ENCODE measurements around the gene UBAC1. TPM values are rescaled to one million over a fixed set of nuclear protein-coding genes. Genes with fewer than 3 reads are reported as not detected.

The UBAC1 gene
- total and polyA plus RNA-seq, 12 donors: 73.8 to 172 (median 85.5) TPM

GRCh38 chr9:135984072-135984710 lies 23.0 kb upstream of the UBAC1 start:
- intact Hi-C loops (cut with DNase I): loop anchor here in 2 of 10 donors (5.0 to 10.0 kb wide), 2 partner anchors 261 to 1052 kb away; partner anchors contain the start of gene QSOX2 (in 1 of the 2)
- no peak for TF ChIP-seq CTCF (IDR thresholded peaks at IDR 0.05)
- H3K27me3 ChIP-seq: peaks cover 0 to 7% (median 0%) of the 10 kb centered on the region in 7 donors
- 60 to 66% methylated on average over 22 of the region's 22 CpGs for WGBS, 2 donors
- H3K4me1 ChIP-seq: peaks cover 2 to 9% (median 7%) of the 10 kb centered on the region in 9 donors
- no peak for ATAC-seq
- no peak overlapping the region for H3K27ac ChIP-seq
- H3K36me3 ChIP-seq: no peaks in the 10 kb centered on the region
- H3K4me3 ChIP-seq: no peak overlapping the region
- no peaks in the 10 kb centered on the region for H3K9me3 ChIP-seq
- DNase-seq: no peak

- Histone ChIP-seq H3K4me1 (peaks cover 4 to 15% (median 12%) of the 10 kb centered on the region in 9 donors), H3K27ac (no peak overlapping the region), H3K4me3 (no peak overlapping the region), H3K9me3 (no peaks in the 10 kb centered on the region), H3K27me3 (peaks cover 0 to 8% (median 0%) of the 10 kb centered on the region in 7 donors), H3K36me3 (no peaks in the 10 kb centered on the region)
- no peak for ATAC-seq
- no peak for DNase-seq
- no peak for TF ChIP-seq CTCF (IDR thresholded peaks at IDR 0.05)
- WGBS, 2 donors: 78 to 81% methylated on average over 26 of the region's 26 CpGs
- intact Hi-C loops (cut with DNase I): loop anchor here in 2 of 10 donors (5.0 to 10.0 kb wide), 2 partner anchors 261 to 1051 kb away; partner anchors contain the start of gene QSOX2 (in 1 of the 2)
Measured at GRCh38 chr9:135983208-135984071, 22.3 kb upstream of the UBAC1 start.

GRCh38 chr9:135982499-135983207 lies 21.5 kb upstream of the UBAC1 start:
- Histone ChIP-seq H3K4me3 (no peak overlapping the region), H3K36me3 (no peaks in the 10 kb centered on the region), H3K4me1 (peaks cover 4 to 15% (median 12%) of the 10 kb centered on the region in 9 donors), H3K27ac (no peak overlapping the region), H3K9me3 (no peaks in the 10 kb centered on the region), H3K27me3 (peaks cover 0 to 8% (median 0%) of the 10 kb centered on the region in 7 donors)
- intact Hi-C loops (cut with DNase I): loop anchor here in 2 of 10 donors (5.0 to 10.0 kb wide), 2 partner anchors 262 to 1050 kb away; partner anchors contain the start of gene QSOX2 (in 1 of the 2)
- ATAC-seq: no peak
- DNase-seq: no peak
- TF ChIP-seq CTCF (IDR thresholded peaks at IDR 0.05): no peak
- WGBS, 2 donors: 83 to 85% methylated on average over 24 of the region's 24 CpGs

Measured in heart right ventricle (tissue), 16 donors.